Measurements from ENCODE around the gene RFWD3.

RFWD3 gene

DNA sequence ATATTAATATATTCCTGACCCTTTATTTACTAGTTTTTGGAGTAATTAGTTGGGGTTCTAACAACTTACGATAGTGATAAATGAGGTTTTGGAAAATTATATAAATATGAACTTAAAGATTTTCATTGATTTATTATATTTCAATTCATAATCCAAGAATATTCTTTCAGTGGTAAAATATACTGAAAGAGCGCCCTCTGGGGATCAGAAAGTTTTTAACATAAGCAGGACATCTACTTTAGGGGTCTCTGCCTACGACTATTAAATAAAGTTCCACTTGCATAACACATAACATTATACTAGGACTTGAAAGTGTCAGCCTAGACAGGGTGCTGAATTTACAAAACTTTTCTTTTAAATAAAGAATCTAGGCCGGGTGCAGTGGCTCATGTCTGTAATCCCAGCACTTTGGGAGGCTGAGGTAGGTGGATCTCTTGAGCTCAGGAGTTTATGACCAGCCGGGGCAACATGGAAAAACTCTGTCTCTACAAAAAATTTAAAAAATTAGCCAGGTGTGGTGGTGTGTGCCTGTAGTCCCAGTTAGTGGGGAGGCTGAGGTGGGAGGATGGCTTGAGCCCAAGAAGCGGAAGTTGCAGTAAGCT is 15.6 kb downstream of the RFWD3 start:
- no peaks in the 10 kb centered on the region for H3K9me3 Mint-ChIP-seq
- no peaks in the 10 kb centered on the region for H3K27me3 Mint-ChIP-seq
- H3K4me3 Mint-ChIP-seq: no peak overlapping the region
- H3K4me1 Mint-ChIP-seq (ENCODE audit: low read depth): peaks cover 25% of the 10 kb centered on the region
- peaks cover 72% of the 10 kb centered on the region for H3K36me3 Mint-ChIP-seq (ENCODE audit: low read depth)
- H3K27ac Mint-ChIP-seq: no peak overlapping the region

DNA sequence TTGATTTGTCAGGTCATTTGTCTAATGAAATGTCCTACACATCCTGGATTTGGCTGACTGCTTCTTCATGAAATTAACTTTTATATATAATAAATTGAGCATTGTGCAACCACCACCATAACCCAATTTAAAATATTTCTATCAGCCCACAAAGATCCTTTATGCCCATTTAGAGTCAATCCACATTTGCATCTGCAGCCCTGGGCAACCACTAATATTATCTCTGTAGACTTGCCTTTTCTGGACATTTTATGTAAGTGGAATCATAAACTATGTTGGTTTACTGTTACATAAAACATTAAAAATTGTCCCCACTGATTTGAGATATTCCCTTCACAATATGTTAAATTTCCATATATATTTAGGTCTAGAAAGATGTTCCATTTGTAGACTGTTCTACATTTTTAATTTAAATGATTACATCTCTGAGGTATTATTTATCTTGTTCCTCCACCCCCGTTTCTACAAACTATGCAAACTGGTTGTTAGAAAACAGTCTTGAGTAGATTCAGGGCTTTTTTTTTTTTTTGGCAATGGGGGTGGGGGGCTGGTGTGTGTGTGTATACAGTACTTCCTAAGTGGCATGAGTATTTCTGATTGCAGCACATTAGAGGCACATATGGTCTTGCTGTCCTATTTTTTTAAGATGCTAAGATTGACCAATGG is 16.7 kb downstream of the RFWD3 start:
- H3K4me3 Mint-ChIP-seq: no peak overlapping the region
- no peaks in the 10 kb centered on the region for H3K27me3 Mint-ChIP-seq
- no peaks in the 10 kb centered on the region for H3K9me3 Mint-ChIP-seq
- peaks cover 17% of the 10 kb centered on the region for H3K4me1 Mint-ChIP-seq (ENCODE audit: low read depth)
- no peak overlapping the region for H3K27ac Mint-ChIP-seq
- H3K36me3 Mint-ChIP-seq (ENCODE audit: low read depth): peaks cover 68% of the 10 kb centered on the region

DNA sequence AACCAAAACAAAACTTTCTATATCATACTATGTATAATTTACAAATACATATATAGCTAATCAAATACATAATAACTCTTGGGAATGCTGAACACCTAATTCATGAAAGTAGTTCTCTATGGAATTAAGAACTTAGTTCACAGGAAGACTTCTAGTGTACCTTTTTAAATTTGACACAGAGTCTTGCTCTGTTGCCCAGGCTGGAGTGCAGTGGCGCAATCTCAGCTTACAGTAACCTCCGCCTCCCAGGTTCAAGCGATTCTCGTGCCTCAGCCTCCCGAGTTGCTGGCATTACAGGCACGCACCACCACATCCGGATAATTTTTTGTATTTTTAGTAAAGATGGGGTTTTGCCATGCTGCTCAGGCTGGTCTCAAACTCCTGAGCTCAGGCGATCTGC is 24.7 kb downstream of the RFWD3 start:
- Mint-ChIP-seq H3K27ac (no peak overlapping the region), H3K9me3 (no peaks in the 10 kb centered on the region), H3K27me3 (no peaks in the 10 kb centered on the region), H3K36me3 (ENCODE audit: low read depth) (peaks cover 62% of the 10 kb centered on the region), H3K4me1 (ENCODE audit: low read depth) (no peaks in the 10 kb centered on the region), H3K4me3 (no peak overlapping the region)

DNA sequence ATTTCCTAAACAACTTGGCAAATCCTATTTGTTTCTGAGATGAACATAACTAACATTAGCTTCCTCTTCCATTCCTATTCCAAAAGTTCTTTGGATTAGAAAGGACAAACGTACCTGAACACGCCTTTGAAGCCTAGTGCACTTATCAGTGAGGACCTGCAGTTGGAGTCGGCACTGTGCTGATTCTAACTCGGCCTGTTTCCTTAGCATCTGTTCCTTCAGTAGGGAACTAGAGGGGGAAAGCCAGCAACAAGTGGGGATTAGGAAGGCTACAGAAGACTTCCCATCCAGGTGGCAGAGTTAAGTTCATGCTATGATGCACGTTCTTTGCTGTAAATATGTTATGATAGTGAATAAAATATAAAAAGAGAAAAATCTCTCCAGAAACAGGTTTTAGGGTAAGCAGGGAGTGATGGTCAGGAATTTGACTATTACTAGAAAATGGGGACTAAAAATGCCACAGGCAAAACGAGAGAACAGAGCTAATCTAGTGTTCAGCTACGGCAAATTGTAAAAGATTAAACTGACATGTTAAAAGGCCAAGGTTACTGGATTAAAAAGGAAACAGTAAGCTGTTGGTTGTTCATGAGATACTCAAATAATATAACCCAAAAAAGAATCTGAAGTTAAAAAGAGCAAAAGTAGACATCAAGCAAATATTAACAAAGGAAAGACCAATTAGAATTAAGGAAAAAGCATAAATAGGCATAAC is 28.8 kb downstream of the RFWD3 start:
- Mint-ChIP-seq H3K36me3 (ENCODE audit: low read depth) (peaks cover 60% of the 10 kb centered on the region), H3K27me3 (no peaks in the 10 kb centered on the region), H3K9me3 (no peaks in the 10 kb centered on the region), H3K4me1 (ENCODE audit: low read depth) (no peaks in the 10 kb centered on the region), H3K4me3 (no peak overlapping the region), H3K27ac (no peak overlapping the region)

DNA sequence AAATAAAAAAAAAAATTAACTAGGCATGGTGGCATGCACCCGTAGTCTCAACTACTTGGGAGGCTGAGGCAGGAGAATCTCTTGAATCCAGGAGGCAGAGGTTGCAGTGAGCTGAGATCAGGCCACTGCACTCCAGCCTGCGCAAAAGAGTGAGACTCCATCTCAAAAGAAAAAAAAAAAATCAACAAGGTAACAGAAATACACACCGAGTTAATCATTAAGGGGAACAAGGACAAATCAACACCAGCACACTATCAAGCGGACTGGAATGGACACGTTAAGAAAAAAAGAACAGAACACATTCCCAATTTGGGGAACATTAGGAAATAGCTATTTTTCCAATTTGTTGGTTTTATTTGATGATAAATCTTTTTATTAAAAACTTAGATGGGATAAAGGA is 31.4 kb downstream of the RFWD3 start:
- Mint-ChIP-seq H3K36me3 (ENCODE audit: low read depth) (peaks cover 66% of the 10 kb centered on the region), H3K4me3 (no peak overlapping the region), H3K4me1 (ENCODE audit: low read depth) (no peaks in the 10 kb centered on the region), H3K27ac (no peak overlapping the region), H3K9me3 (no peaks in the 10 kb centered on the region), H3K27me3 (no peaks in the 10 kb centered on the region)

DNA sequence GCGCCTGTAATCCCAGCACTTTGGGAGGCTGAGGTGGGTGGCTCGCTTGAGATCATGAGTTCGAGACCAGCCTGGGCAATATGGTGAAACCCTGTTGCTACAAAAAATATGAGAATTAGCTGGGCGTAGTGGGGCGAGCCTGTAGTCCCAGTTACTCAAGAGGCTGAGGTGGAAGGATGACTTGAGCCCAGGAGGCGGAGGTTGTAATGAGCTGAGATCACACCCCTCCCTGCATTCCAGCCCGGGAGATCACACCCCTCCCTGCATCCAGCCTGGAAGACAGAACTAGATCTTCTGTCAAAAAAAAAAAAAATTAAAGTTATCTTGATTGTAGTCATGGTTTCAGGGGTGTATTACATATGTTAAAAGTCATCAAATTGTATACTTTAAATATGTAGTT is 33.0 kb downstream of the RFWD3 start:
- Mint-ChIP-seq H3K9me3 (no peaks in the 10 kb centered on the region), H3K36me3 (ENCODE audit: low read depth) (peaks cover 76% of the 10 kb centered on the region), H3K27ac (no peak overlapping the region), H3K4me1 (ENCODE audit: low read depth) (peaks cover 11% of the 10 kb centered on the region), H3K4me3 (no peak overlapping the region), H3K27me3 (no peaks in the 10 kb centered on the region)

DNA sequence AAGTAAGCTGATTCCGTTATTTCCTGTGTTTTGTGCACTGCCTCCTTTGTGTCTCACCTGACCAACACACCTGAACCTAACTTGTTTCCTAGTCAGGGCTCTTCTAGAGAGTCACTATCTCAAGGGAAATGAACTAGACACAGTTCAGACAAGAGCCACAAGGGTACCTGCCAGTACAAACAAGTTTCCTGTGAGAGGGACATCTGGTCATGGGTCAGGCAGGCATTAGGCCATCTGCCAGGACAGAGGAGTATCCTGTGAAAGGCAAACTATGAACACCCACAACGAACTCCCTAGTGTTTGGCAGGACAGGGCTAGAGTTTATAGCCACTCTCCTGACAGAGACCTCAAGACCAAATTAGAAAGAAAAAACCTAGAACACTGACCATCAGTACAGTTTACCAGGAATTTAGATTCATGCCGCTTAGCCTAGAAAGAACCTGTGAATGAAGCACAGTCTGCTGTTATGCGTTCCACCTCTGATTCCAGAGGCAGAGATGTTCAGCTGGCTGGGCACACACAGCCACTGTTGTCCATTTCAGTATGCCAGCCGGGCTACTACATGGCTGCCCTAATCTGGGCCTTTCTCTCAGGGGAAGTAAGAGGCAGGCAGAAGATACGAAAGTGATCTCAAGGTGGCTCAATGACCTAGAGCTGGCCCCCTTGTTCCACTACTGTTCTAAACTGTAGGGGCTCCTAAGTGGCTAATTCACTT is 39.0 kb downstream of the RFWD3 start:
- H3K36me3 Mint-ChIP-seq (ENCODE audit: low read depth): peaks cover 93% of the 10 kb centered on the region
- H3K9me3 Mint-ChIP-seq: no peaks in the 10 kb centered on the region
- H3K27ac Mint-ChIP-seq: peak overlapping the region; percentile 84
- H3K27me3 Mint-ChIP-seq: no peaks in the 10 kb centered on the region
- H3K4me3 Mint-ChIP-seq: no peak overlapping the region
- peaks cover 43% of the 10 kb centered on the region for H3K4me1 Mint-ChIP-seq (ENCODE audit: low read depth)

DNA sequence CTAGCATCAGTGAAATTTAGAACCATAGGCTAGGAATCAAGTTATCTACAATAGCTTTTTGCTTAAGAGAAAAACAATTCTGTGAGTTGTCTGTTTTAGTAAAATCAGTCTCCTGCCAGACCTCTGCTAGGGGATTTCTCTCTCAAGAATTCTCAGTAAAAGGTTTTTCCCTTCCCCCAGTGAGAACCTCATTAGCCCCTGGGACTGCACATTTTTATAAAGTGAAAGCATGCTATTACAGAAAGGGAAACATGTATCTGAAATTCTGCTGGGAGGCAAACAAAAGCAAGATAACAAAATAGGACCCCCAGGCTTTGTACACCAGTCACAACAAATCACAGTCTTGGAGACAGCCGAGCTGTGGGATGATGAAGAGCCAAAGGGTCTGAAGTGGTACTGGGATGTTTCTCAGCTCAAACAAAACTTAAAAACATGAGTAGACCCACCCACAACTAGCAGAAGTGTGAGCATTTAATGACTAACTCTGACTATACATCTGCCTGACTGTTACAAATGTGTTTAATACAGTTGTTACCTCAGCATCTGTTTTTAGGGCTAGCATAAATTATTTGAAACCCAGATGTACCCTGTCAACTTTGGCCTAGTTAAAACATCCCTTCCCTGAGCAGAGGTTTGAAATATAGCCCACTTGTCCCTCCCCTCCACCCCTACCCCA is 39.8 kb downstream of the RFWD3 start:
- H3K4me3 Mint-ChIP-seq: peak overlapping the region; percentile 43
- no peaks in the 10 kb centered on the region for H3K27me3 Mint-ChIP-seq
- H3K4me1 Mint-ChIP-seq (ENCODE audit: low read depth): peaks cover 43% of the 10 kb centered on the region
- H3K27ac Mint-ChIP-seq: peak overlapping the region; percentile 88
- peaks cover 95% of the 10 kb centered on the region for H3K36me3 Mint-ChIP-seq (ENCODE audit: low read depth)
- H3K9me3 Mint-ChIP-seq: no peaks in the 10 kb centered on the region

DNA sequence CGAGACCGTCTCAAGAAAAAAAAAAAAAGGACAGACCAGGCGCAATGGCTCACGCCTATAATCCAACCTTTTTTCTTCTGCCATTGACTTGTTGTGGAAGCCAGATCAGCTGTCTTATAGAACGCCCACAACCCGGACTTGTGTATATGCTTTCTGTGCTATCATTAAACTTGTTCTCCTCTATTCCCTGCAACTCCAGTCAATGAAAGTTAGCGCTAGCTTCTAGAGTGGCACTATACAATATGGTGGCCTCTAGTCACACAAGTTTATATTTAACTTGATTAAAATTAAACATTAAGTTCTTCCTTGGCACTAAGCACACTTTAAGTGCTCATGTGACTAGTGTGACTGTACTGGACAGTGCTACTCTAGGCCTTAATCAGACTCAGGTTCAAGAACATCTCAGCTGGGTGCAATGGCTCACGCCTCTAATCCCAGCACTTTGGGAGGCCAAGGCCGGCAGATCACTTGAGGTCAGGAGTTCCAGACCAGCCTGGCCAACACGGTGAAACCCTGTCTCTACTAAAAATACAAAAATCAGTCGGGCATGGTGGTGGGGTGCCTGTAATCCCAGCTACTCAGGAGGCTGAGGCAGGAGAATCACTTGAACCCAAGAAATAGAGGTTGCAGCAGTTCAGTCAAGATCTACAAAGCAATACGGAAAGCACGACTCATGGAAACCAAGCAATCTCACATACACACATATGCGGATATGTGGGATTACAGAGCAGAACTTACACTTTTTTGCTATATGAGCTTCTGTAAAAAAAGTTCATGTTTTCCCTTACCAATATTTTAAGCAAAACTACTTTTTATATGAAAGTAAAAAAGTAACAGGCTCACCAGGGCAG is 41.0 kb downstream of the RFWD3 start:
- H3K27me3 Mint-ChIP-seq: no peaks in the 10 kb centered on the region
- H3K4me1 Mint-ChIP-seq (ENCODE audit: low read depth): peaks cover 43% of the 10 kb centered on the region
- H3K27ac Mint-ChIP-seq: peak overlapping the region; percentile 88
- peaks cover 94% of the 10 kb centered on the region for H3K36me3 Mint-ChIP-seq (ENCODE audit: low read depth)
- no peaks in the 10 kb centered on the region for H3K9me3 Mint-ChIP-seq
- no peak overlapping the region for H3K4me3 Mint-ChIP-seq

DNA sequence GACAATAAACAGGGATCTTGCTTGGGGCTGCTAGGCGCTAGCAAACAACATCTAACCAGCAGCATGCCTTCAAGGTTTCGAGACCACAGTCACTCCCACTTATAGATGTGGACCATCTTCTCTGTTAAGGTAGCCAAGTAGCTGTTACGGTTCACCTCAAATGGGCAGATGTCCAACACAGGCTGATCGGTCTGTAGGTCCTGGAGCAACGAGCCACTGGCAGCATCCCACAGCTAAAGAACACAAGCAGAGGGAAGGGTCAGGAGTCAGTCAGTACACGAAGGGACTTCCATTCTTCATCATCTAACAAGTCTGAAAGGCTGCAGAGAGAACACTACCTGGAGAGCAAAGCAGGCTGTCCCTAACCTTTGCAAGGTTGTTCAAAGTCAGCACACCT is 42.8 kb downstream of the RFWD3 start:
- Mint-ChIP-seq H3K36me3 (ENCODE audit: low read depth) (peaks cover 81% of the 10 kb centered on the region), H3K4me3 (no peak overlapping the region), H3K27me3 (no peaks in the 10 kb centered on the region), H3K27ac (peak overlapping the region; percentile 3), H3K4me1 (ENCODE audit: low read depth) (peaks cover 34% of the 10 kb centered on the region), H3K9me3 (no peaks in the 10 kb centered on the region)

DNA sequence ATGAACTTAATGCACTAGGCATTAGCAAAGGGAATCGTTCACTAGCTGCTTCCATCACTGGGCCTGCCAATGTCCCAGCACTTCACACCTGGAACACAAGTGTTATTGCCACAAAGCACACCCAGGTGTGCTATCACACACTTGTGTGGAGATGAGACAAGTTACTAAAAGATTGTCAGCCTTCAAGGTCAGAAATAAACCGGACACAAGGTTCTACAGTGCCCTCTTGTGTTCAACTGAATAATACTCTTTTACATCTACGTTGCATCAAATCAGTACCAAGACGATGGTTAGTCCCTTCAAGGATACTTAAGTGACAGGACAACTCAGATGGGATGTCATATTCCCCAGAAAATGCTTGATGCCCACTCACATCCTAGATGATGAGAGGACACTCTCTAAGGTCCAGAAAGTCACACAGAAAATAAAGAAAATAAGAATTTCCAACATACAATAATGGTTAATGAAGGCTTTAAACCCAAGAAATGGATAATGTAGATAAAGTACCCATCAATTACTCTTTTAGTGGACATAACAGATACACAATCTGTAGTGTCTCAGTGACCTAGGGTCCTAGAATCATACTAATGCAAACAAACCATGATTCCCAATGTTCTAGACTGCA is 43.4 kb downstream of the RFWD3 start:
- Mint-ChIP-seq H3K27ac (peak overlapping the region; percentile 3), H3K4me3 (no peak overlapping the region), H3K27me3 (no peaks in the 10 kb centered on the region), H3K36me3 (ENCODE audit: low read depth) (peaks cover 77% of the 10 kb centered on the region), H3K4me1 (ENCODE audit: low read depth) (peaks cover 29% of the 10 kb centered on the region), H3K9me3 (no peaks in the 10 kb centered on the region)

DNA sequence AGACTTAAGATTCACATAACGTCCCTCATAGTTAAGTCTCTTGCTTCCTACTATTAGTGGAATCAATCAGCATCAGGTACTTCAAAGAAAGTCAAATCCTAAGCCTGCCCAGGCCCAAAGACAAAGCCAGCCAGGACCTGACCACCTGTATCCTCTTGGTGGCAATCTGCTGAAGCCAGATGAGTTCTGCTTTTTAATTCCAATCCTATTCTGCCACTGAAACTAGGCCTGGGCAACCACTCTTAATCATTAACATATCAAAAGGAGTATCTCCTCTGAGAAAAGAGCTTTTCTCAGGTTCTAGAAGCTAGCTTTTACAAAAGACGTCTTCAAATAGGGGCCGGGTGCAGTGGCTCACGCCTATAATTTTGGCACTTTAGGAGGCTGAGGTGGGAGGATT is 44.7 kb downstream of the RFWD3 start:
- Mint-ChIP-seq H3K4me3 (no peak overlapping the region), H3K36me3 (ENCODE audit: low read depth) (peaks cover 76% of the 10 kb centered on the region), H3K4me1 (ENCODE audit: low read depth) (peaks cover 28% of the 10 kb centered on the region), H3K27me3 (no peaks in the 10 kb centered on the region), H3K27ac (no peak overlapping the region), H3K9me3 (no peaks in the 10 kb centered on the region)

DNA sequence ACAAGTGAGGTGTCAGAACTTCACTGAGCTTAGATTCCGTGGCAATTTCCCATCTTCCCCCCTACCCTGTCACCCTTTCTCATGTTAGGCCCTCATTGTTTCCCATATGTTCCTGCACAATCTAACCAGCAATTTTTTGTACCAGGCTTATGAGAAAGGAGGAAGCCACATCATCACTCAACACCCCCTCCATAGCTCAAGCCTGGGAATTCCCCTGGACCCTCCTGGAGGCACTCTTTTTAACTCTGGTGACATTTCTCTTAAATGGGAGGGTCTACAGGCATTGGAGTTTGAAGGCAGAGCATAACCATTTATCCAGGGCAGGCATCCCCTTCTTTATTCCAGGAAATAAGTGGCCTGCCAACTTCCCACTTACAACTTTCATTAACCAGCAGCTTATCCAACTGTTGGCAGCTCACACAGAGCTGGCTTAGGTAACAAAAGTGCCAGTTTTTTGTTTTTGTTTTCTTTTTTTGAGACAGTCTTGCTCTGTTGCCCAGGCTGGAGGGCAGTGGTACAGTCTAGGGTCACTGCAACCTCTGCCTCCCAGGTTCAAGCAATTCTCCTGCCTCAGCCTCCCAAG is 49.4 kb downstream of the RFWD3 start:
- Mint-ChIP-seq H3K4me3 (no peak overlapping the region), H3K27ac (no peak overlapping the region), H3K9me3 (no peaks in the 10 kb centered on the region), H3K27me3 (no peaks in the 10 kb centered on the region), H3K4me1 (ENCODE audit: low read depth) (peaks cover 16% of the 10 kb centered on the region), H3K36me3 (ENCODE audit: low read depth) (peaks cover 45% of the 10 kb centered on the region)

All from stimulated activated naive CD8-positive, alpha-beta T cell treated with anti-CD3 and anti-CD28 coated beads, Interleukin-15, Interleukin-2, amounts not matched to agents 100 ng/mL and 50 ng/mL, for 24 hours (primary cell).